ENCODE measurements around the gene CRYBB1.

DNA sequence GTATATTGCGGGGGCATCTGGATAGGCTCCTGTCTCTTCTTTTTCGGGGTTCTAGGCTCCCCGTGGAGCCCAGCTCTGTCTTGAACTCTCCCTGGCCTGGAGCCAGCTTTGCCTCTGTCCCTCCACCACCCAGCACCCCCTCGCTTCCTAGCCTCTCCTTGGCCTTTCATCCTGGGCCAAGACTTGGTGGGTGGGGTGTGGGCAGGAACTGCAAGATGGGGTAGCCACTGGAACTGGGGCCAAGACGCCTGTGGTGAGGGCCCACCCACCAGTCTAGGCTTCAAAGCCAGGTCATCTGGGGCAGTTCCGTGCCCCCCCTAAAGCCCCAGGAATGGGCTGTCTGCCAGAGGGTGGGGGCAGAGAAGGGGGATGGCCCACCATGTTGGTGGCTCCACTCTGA, 1.7 kb upstream of the CRYBB1 start:
- TF ChIP-seq CTCF (IDR thresholded peaks at IDR 0.05) = no peak
- no peak for TF ChIP-seq POLR2AphosphoS5 (IDR thresholded peaks at IDR 0.05)
- TF ChIP-seq EP300 (IDR thresholded peaks at IDR 0.05) = no peak
- no peak for TF ChIP-seq POLR2A (IDR thresholded peaks at IDR 0.05)
